Keratinocyte (primary cell): Measurements from ENCODE around the gene HOXC11. TPM values are rescaled to one million over a fixed set of nuclear protein-coding genes. Genes with fewer than 3 reads are reported as not detected.

ENCODE experiments used
- DNase-seq: peaks from one replicate; pipeline ENCODE4 v3.0.0-alpha.2; 2011; ENCODE audit warnings: low read depth, missing footprints, low spot score
- FAIRE-seq: peaks from 2 replicates; lab custom pipeline; 2011; peaks lifted over from hg19 to GRCh38; lab: Jason Lieb, UNC
- H2AFZ ChIP-seq: 2 replicates; pipeline ENCODE4 v1.6.0; 2012; ENCODE audit warnings: low read length, control low read depth, inconsistent platforms; ENCODE audit not compliant: control insufficient read depth
- H3K27ac ChIP-seq: 2 replicates; pipeline ENCODE4 v1.5.1; 2011; ENCODE audit warnings: low read length; ENCODE audit not compliant: control insufficient read depth, insufficient read depth
- H3K27me3 ChIP-seq: 3 replicates; pipeline ENCODE4 v1.6.0; 2011; ENCODE audit warnings: low read length; ENCODE audit not compliant: control insufficient read depth, insufficient read depth; ENCODE audit errors: extremely low read depth
- H3K36me3 ChIP-seq, 2 experiments: 2 replicates in 1 of 2; 3 replicates in 1 of 2; pipeline ENCODE4 v1.5.1; 2011; ENCODE audit warnings: low read length in 2 of 2, mild to moderate bottlenecking in 1 of 2; ENCODE audit not compliant: control insufficient read depth in 2 of 2, insufficient read depth in 2 of 2; ENCODE audit errors: extremely low read depth in 1 of 2
- H3K4me1 ChIP-seq: 3 replicates; pipeline ENCODE4 v1.5.1; 2011; ENCODE audit warnings: low read length; ENCODE audit not compliant: control insufficient read depth, insufficient read depth; ENCODE audit errors: extremely low read depth
- H3K4me2 ChIP-seq: 3 replicates; pipeline ENCODE4 v1.6.0; 2011; ENCODE audit warnings: low read depth, low read length; ENCODE audit not compliant: control insufficient read depth, insufficient read depth; ENCODE audit errors: extremely low read depth
- H3K4me3 ChIP-seq, 3 experiments: fragments of 200-600 bp in 1 of 3; sonication (generic) in 1 of 3; 2 replicates in 2 of 3; 3 replicates in 1 of 3; pipeline ENCODE4 v1.5.1; 2011 to 2016; ENCODE audit warnings: low read length in 3 of 3, mild to moderate bottlenecking in 3 of 3, control low read depth in 2 of 3, inconsistent platforms in 1 of 3, low read depth in 1 of 3, mixed read lengths in 1 of 3, mixed run types in 1 of 3, moderate library complexity in 1 of 3; ENCODE audit not compliant: control insufficient read depth in 2 of 3, insufficient read depth in 2 of 3; ENCODE audit errors: extremely low read depth in 1 of 3
- H3K79me2 ChIP-seq: 2 replicates; pipeline ENCODE4 v1.6.0; 2012; ENCODE audit warnings: low read length; ENCODE audit not compliant: control insufficient read depth, insufficient read depth
- H3K9ac ChIP-seq: 3 replicates; pipeline ENCODE4 v1.6.0; 2011; ENCODE audit warnings: low read length; ENCODE audit not compliant: control insufficient read depth, insufficient read depth; ENCODE audit errors: extremely low read depth
- H3K9me1 ChIP-seq: 3 replicates; pipeline ENCODE4 v1.6.0; 2011; ENCODE audit warnings: low read length; ENCODE audit not compliant: control insufficient read depth, insufficient read depth; ENCODE audit errors: extremely low read depth
- H3K9me3 ChIP-seq: 2 replicates; pipeline ENCODE4 v1.5.1; 2012; ENCODE audit warnings: low read depth, low read length; ENCODE audit not compliant: control insufficient read depth
- H4K20me1 ChIP-seq: 3 replicates; pipeline ENCODE4 v1.6.0; 2011; ENCODE audit warnings: low read length; ENCODE audit not compliant: control insufficient read depth, insufficient read depth; ENCODE audit errors: extremely low read depth
- CTCF ChIP-seq, 3 experiments: IDR thresholded peaks in 1 of 3; conservative IDR thresholded peaks in 1 of 3; optimal IDR thresholded peaks in 1 of 3; 2 replicates in 2 of 3; 3 replicates in 1 of 3; pipeline versions ENCODE3 to v1.5.1; 2011; ENCODE audit warnings: low read length in 3 of 3, mild to moderate bottlenecking in 3 of 3, moderate library complexity in 2 of 3, control low read depth in 1 of 3, inconsistent platforms in 1 of 3; ENCODE audit not compliant: insufficient read depth in 2 of 3; ENCODE audit errors: extremely low read depth in 1 of 3
- EZH2 ChIP-seq: IDR thresholded peaks from one replicate; pipeline ENCODE4 v1.6.1; 2012; ENCODE audit warnings: inconsistent platforms, mild to moderate bottlenecking, low read length, moderate library complexity
- dilution Hi-C: fragments of 300-500 bp; cut with MboI; formaldehyde crosslinking; loops from one replicate; pipeline ENCODE4 v1.7.0; 2020; ENCODE audit warnings: low sequenced_read_pairs; ENCODE audit not compliant: extremely low pct_ligation_motif_present
- polyA plus RNA-seq, 5 experiments: library from polyadenylated mRNA; depleted of rRNA in 3 of 5; stranded (reverse) in 3 of 5; stranded (forward) in 1 of 5; unstranded in 1 of 5; fragments of >200 nt; gene quantifications; 1 replicate in 1 of 5; 2 replicates in 3 of 5; 3 replicates in 1 of 5; pipeline versions ENCODE4 v1.2.1 to v1.2.3, GENCODE V29; 2011 to 2012; ENCODE audit warnings: missing spikeins in 2 of 5, low read depth in 1 of 5, low replicate concordance in 1 of 5

HOXC11 gene
- polyA plus RNA-seq, 1 donor (not counting 4 experiments of a cell fraction or from before 2014, with no cell fraction given) = 1.6 TPM

- H3K4me2 ChIP-seq = no peak overlapping the region
- DNase-seq (no peak), FAIRE-seq (no peak)
- no peaks in the 10 kb centered on the region for H4K20me1 ChIP-seq
- H3K4me3 ChIP-seq = no peak overlapping the region
- no peak overlapping the region for H3K9ac ChIP-seq
- H3K36me3 ChIP-seq = no peaks in the 10 kb centered on the region
- H3K27ac ChIP-seq = no peak overlapping the region
- no peaks in the 10 kb centered on the region for H3K9me1 ChIP-seq
- H3K4me1 ChIP-seq = peaks cover 6% of the 10 kb centered on the region
- peaks cover 9% of the 10 kb centered on the region for H3K79me2 ChIP-seq
- dilution Hi-C loops = loop anchor here (25.0 kb wide), 1 partner anchor 173 kb away; the partner anchor contains the start of gene CISTR
- no peaks in the 10 kb centered on the region for H3K9me3 ChIP-seq
- TF ChIP-seq CTCF (optimal IDR thresholded peaks at IDR 0.05 in 1 of 3, IDR thresholded peaks at IDR 0.05 in 1 of 3, conservative IDR thresholded peaks at IDR 0.05 in 1 of 3; ENCODE audit: extremely low read depth in 1 of 3, insufficient read depth in 2 of 3, low read length in 3 of 3) = no peak
- TF ChIP-seq EZH2 = no peak
- H2AFZ ChIP-seq = no peak overlapping the region
- peaks cover 47% of the 10 kb centered on the region for H3K27me3 ChIP-seq
Measured at GRCh38 chr12:53935383-53936341, 37.3 kb upstream of the HOXC11 start.

GRCh38 chr12:53937099-53937498 is 35.8 kb upstream of the HOXC11 start:
- DNase-seq (no peak), FAIRE-seq (no peak)
- H3K27ac ChIP-seq = no peak overlapping the region
- no peak overlapping the region for H2AFZ ChIP-seq
- TF ChIP-seq CTCF (optimal IDR thresholded peaks at IDR 0.05 in 1 of 3, IDR thresholded peaks at IDR 0.05 in 1 of 3, conservative IDR thresholded peaks at IDR 0.05 in 1 of 3; ENCODE audit: extremely low read depth in 1 of 3, insufficient read depth in 2 of 3, low read length in 3 of 3) = no peak
- TF ChIP-seq EZH2 = no peak
- no peak overlapping the region for H3K4me2 ChIP-seq
- H3K79me2 ChIP-seq = peaks cover 17% of the 10 kb centered on the region
- peaks cover 18% of the 10 kb centered on the region for H3K4me1 ChIP-seq
- no peak overlapping the region for H3K4me3 ChIP-seq
- H3K9me1 ChIP-seq = no peaks in the 10 kb centered on the region
- H4K20me1 ChIP-seq = no peaks in the 10 kb centered on the region
- dilution Hi-C loops = loop anchor here (25.0 kb wide), 1 partner anchor 175 kb away; the partner anchor contains the start of gene CISTR
- no peak overlapping the region for H3K9ac ChIP-seq
- peaks cover 33% of the 10 kb centered on the region for H3K27me3 ChIP-seq
- H3K36me3 ChIP-seq = no peaks in the 10 kb centered on the region
- no peaks in the 10 kb centered on the region for H3K9me3 ChIP-seq
